HAP-1 (cell line): ENCODE measurements around the gene APOL5.
A peak's percentile ranks its signal among the peaks of the same experiment; 100 is the strongest.
"Not testable (repeated sequence)": the region's sequence is repeated elsewhere in the genome, so short reads cannot be mapped to it uniquely, and the experiment has no call there.

ENCODE experiments used
- DNase-seq, 2 experiments: peaks; one replicate each; pipeline ENCODE4 v3.0.0-alpha.2; 2016 to 2020; ENCODE audit warnings: low spot score in 2 of 2
- H3K27me3 ChIP-seq: fragments of 250-450 bp; sonication (Bioruptor Pico); 2 replicates; pipeline ENCODE4 v1.5.1; 2020; ENCODE audit warnings: low read depth, mild to moderate bottlenecking, moderate library complexity
- H3K36me3 ChIP-seq: fragments of 250-450 bp; sonication (Bioruptor Pico); replicated peaks from 2 replicates; pipeline ENCODE4 v1.5.1; 2020; ENCODE audit warnings: mild to moderate bottlenecking
- H3K4me1 ChIP-seq: fragments of 250-450 bp; sonication (Bioruptor Pico); 2 replicates; pipeline ENCODE4 v1.5.1; 2020; ENCODE audit warnings: mild to moderate bottlenecking
- H3K4me3 ChIP-seq: fragments of 250-450 bp; sonication (Bioruptor Pico); 2 replicates; pipeline ENCODE4 v1.5.1; 2020; ENCODE audit warnings: mild to moderate bottlenecking, moderate library complexity
- H3K9me3 ChIP-seq: fragments of 250-450 bp; sonication (Bioruptor Pico); 2 replicates; pipeline ENCODE4 v1.5.1; 2020; ENCODE audit warnings: mild to moderate bottlenecking, moderate library complexity
- in situ Hi-C: fragments of 300-500 bp; cut with MboI; formaldehyde crosslinking; loops from 3 replicates; pipeline ENCODE4 v1.14.3; 2020; ENCODE audit warnings: low sequenced_read_pairs, inconsistent platforms, mixed read lengths

APOL5 gene

DNA sequence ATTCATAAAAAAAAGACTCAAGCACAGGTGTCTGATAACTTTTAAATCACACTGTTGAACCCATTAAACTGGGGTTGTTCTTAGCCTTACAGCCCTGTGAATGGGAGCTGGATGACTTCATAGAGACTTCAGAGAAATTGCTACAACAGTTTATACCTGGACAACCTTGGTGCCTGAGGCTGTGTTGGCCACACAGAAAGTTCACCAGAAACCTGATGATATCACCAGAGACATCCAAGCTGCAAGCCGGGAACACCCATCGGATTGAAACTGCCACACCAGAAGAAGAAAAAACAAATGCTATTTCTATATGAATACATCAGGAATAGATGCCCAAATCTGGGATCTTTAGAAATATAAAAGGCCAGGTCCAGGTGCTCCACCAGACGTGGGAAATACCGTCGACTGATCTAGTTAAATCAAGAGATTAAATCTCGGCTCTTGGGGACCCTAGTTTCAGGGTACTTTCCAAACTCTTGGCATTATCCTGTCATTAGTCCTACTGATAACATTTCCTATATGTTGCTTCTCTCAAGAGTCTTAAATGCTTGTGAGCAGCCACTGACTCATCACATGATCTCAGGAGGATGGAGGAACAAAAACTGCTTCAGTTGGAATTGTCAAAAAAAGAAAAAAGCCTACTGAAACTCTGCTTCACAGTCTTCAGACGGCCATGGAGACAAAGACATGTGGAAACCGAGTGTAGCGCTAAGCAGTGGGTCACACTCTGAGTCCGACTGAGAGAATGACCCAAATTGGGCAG is 28.6 kb upstream of the APOL5 start:
- Histone ChIP-seq H3K4me1 (no peaks in the 10 kb centered on the region), H3K9me3 (no peaks in the 10 kb centered on the region), H3K4me3 (no peak overlapping the region), H3K27me3 (peaks cover 4% of the 10 kb centered on the region), H3K36me3 (no peaks in the 10 kb centered on the region)
- no peak for DNase-seq
- in situ Hi-C loops: no loop called here

GRCh38 chr22:35690001-35690400 is 27.7 kb upstream of the APOL5 start:
- Histone ChIP-seq H3K36me3 (no peaks in the 10 kb centered on the region), H3K9me3 (no peaks in the 10 kb centered on the region), H3K27me3 (peaks cover 4% of the 10 kb centered on the region), H3K4me3 (no peak overlapping the region), H3K4me1 (no peaks in the 10 kb centered on the region)
- in situ Hi-C loops: no loop called here
- DNase-seq: no peak

- in situ Hi-C loops: no loop called here
- H3K36me3 ChIP-seq: no peaks in the 10 kb centered on the region
These were observed 22.5 kb upstream of the APOL5 start for GRCh38 chr22:35695202-35695601.

GRCh38 chr22:35697142-35697541 is 20.5 kb upstream of the APOL5 start:
- Histone ChIP-seq H3K27me3 (peaks cover 4% of the 10 kb centered on the region; the same call in 1 of the 2 replicates), H3K36me3 (no peaks in the 10 kb centered on the region), H3K9me3 (no peaks in the 10 kb centered on the region), H3K4me3 (no peak overlapping the region), H3K4me1 (no peaks in the 10 kb centered on the region)
- in situ Hi-C loops: no loop called here
- no peak for DNase-seq

More at GRCh38 chr22:35695202-35695601, 22.5 kb upstream of the APOL5 start:
- no peak overlapping the region for H3K4me3 ChIP-seq
- no peaks in the 10 kb centered on the region for H3K9me3 ChIP-seq
- no peak for DNase-seq
- no peaks in the 10 kb centered on the region for H3K4me1 ChIP-seq
- H3K27me3 ChIP-seq: peaks cover 4% of the 10 kb centered on the region; the same call in 1 of the 2 replicates

DNA sequence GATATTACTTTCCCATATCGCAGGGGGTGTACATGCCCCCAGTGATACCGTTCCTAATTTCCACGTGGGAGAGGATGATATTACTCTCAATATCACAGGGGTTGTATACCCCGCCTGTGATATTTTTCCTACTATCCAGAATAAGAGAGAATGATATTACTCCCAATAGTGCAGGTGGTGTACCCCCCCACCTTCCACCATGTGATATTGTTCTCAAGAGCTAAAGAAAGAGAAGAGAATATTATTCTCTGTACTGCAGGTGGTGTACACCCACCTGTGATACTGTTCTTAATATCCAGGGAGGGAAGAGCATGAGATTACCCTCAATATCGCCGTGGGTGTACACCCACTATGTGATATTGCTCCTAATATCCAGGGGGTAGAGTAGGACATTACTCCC is 17.8 kb upstream of the APOL5 start:
- DNase-seq, H3K4me1 ChIP-seq, H3K36me3 ChIP-seq, H3K27me3 ChIP-seq, H3K9me3 ChIP-seq, in situ Hi-C loops, H3K4me3 ChIP-seq: not testable (repeated sequence)

DNA sequence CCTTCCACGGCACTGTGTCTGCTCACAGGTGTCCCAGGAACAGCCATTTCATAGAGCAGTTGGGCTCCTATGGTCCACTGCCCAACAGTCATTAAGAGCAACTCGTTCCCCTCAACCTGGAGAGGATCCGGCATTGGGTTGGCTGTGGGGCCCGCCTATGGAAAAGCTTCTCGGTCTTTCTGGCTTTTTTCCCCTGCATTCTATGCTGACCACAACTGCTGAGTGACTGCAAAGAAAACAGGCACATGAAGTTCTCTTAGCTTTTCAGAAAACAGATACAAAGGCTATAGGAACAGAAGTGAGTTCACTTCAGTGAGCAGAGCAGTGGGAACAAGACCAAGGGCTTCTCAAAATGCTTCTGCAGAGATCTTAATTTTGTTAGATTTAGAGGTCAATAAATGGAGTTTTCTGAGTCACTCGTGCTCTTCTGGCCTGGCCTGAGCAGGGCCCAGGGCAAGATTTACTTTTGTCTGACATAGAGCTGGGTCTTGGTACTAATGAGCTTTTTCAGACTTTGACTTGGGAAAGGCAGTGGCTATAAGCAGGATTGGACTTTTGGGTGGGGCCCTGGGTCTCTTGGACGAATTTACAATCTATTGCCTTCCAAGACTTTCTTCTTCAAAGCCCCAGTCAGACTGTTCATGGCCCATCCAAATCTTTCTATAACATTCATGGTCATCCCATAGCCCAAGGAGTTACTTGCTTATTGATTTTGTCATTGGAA is 13.6 kb upstream of the APOL5 start:
- Histone ChIP-seq H3K4me3 (no peak overlapping the region), H3K9me3 (no peaks in the 10 kb centered on the region), H3K27me3 (peaks cover 1% of the 10 kb centered on the region; the same call in 1 of the 2 replicates), H3K4me1 (no peaks in the 10 kb centered on the region), H3K36me3 (no peaks in the 10 kb centered on the region)
- in situ Hi-C loops: no loop called here
- no peak for DNase-seq

DNA sequence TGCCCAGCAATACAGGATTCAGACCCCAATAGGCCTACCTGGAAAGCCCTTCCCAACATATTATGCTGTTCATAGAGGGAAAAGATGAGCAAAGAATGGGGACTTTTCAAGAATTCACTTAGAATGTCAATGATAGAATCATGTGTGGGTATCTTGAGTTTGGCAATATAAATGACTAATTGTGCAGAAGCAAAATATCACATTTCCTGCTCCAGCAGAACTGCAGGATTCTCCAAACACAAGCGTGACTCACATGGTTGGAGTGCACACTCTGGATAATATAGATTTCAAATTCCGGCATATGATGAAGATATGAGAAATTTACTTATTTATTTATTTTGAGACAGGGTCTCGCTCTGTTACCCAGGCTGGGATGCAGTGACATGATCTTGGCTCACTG is 12.5 kb upstream of the APOL5 start:
- H3K4me1 ChIP-seq: no peaks in the 10 kb centered on the region
- no peak for DNase-seq
- no peaks in the 10 kb centered on the region for H3K36me3 ChIP-seq
- H3K4me3 ChIP-seq: no peak overlapping the region
- no peaks in the 10 kb centered on the region for H3K9me3 ChIP-seq
- peaks cover 4% of the 10 kb centered on the region; the same call in 1 of the 2 replicates for H3K27me3 ChIP-seq
- in situ Hi-C loops: no loop called here

- no peak for DNase-seq
- H3K4me3 ChIP-seq: no peak overlapping the region
- in situ Hi-C loops: no loop called here
- peaks cover 4% of the 10 kb centered on the region; the same call in 1 of the 2 replicates for H3K9me3 ChIP-seq
- no peaks in the 10 kb centered on the region for H3K36me3 ChIP-seq
- no peaks in the 10 kb centered on the region for H3K4me1 ChIP-seq
- peaks cover 4% of the 10 kb centered on the region; the same call in 1 of the 2 replicates for H3K27me3 ChIP-seq
These were observed 9.2 kb upstream of the APOL5 start for GRCh38 chr22:35708453-35708852.

DNA sequence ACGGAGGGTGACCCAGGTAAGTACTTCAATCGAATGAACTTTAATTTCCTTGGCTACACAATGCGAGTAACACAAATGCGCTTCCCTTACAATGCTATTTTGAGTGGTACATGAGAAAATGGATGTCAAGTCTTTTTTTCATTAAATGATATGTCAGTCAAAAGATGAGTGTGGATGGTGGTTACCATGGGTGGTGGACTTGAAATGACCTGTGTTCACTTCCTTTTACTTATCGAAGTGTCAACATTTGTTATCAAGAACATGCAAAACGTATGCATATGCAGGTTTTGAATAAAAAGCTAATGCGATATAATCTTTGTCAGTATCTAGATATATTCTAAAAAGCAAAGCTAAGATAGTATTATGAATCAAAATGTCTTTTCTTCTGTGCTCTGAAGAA is 8.8 kb upstream of the APOL5 start:
- no peaks in the 10 kb centered on the region for H3K36me3 ChIP-seq
- no peak overlapping the region for H3K4me3 ChIP-seq
- peaks cover 4% of the 10 kb centered on the region; the same call in 1 of the 2 replicates for H3K27me3 ChIP-seq
- no peak for DNase-seq
- no peaks in the 10 kb centered on the region for H3K4me1 ChIP-seq
- in situ Hi-C loops: no loop called here
- peaks cover 4% of the 10 kb centered on the region; the same call in 1 of the 2 replicates for H3K9me3 ChIP-seq

- peaks cover 4% of the 10 kb centered on the region; the same call in 1 of the 2 replicates for H3K9me3 ChIP-seq
- no peak overlapping the region for H3K4me3 ChIP-seq
- no peaks in the 10 kb centered on the region for H3K36me3 ChIP-seq
- H3K27me3 ChIP-seq: peaks cover 4% of the 10 kb centered on the region; the same call in 1 of the 2 replicates
- no peaks in the 10 kb centered on the region for H3K4me1 ChIP-seq
- in situ Hi-C loops: no loop called here
- no peak for DNase-seq
These were observed 6.3 kb upstream of the APOL5 start for GRCh38 chr22:35711336-35711735.

DNA sequence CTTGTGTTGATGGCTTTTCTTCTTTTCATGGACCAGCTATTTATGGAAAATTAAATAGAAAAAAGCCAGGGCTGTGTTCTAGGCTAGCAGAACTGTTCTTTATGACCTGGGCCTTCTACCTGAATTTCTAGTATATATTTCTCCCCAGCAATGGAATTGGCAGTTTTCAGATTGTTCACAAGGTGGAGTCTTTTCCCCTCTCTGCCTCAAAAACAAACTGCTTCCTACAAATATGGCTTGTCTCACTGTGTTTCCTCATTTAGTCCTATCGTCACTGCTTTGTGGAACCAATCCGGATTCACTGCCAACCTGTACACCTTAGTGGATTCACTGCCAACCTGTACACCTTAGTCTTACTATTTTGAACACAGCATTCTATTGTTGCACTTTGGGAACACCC is 5.0 kb upstream of the APOL5 start:
- H3K4me3 ChIP-seq: no peak overlapping the region
- in situ Hi-C loops: no loop called here
- H3K9me3 ChIP-seq: peaks cover 4% of the 10 kb centered on the region; the same call in 1 of the 2 replicates
- no peaks in the 10 kb centered on the region for H3K36me3 ChIP-seq
- DNase-seq: peak in 1 of 2 experiments; percentile 8
- H3K27me3 ChIP-seq: peaks cover 4% of the 10 kb centered on the region; the same call in 1 of the 2 replicates
- no peaks in the 10 kb centered on the region for H3K4me1 ChIP-seq

DNA sequence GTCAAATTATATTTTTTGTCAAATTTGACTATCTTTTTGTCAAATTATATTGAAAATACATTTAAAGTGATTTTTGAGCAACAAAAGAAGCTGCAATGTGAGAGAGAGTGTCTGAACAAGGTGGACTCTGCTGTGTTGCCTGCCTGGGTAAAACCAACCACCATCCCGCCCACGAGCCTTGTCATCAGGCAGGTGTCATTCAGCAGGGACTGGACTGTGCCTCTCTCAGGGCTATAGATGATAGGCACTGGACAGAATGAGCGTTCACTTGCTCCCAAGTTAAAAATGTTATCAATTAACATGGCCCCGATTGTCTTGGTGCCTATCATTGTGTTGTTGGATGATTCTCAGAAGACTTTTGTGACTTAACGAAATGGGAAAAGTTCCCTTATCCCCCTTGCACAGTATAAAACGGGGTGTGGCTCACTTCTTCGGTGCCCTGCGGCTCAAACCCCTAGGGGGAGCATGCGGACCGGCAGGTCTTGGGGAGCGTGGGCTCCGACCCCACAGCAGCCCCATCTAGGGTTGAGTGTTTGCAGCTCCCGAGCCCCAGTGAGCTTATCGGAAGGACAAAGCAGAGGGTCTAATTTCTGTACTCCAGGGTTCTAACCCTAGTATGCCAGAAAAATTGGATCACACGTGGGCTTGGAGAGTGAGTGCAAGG is 1.7 kb downstream of the APOL5 start:
- Histone ChIP-seq H3K36me3 (no peaks in the 10 kb centered on the region), H3K4me3 (no peak overlapping the region), H3K9me3 (no peaks in the 10 kb centered on the region), H3K27me3 (no peaks in the 10 kb centered on the region), H3K4me1 (no peaks in the 10 kb centered on the region)
- in situ Hi-C loops: no loop called here
- no peak for DNase-seq

DNA sequence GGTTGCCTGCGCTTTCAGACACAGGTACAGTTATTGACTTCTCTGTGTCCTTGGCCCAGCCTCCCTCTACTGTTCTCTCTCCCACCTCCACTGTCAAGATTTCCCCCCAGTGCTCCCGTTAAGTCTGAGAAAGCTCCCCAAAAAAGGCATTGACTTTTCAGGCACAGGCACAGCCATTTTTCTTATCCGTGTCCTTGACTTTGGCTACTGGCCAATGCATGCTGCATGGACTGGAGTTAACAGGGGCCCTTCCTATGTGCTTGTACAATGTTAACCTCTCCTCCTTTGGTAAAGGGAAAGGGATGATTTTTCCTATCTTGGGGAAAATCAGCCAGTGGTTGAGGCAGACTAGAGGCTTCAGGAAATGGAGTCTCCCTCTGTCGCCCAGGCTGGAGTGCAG is 4.3 kb downstream of the APOL5 start:
- no peaks in the 10 kb centered on the region for H3K36me3 ChIP-seq
- H3K9me3 ChIP-seq: no peaks in the 10 kb centered on the region
- no peaks in the 10 kb centered on the region for H3K4me1 ChIP-seq
- no peaks in the 10 kb centered on the region for H3K27me3 ChIP-seq
- in situ Hi-C loops: no loop called here
- no peak for DNase-seq
- H3K4me3 ChIP-seq: no peak overlapping the region

- peaks cover 5% of the 10 kb centered on the region; the same call in 1 of the 2 replicates for H3K27me3 ChIP-seq
- no peaks in the 10 kb centered on the region for H3K36me3 ChIP-seq
- no peak overlapping the region for H3K4me3 ChIP-seq
- H3K9me3 ChIP-seq: no peaks in the 10 kb centered on the region
- no peaks in the 10 kb centered on the region for H3K4me1 ChIP-seq
- no peak for DNase-seq
- in situ Hi-C loops: no loop called here
These were observed 7.8 kb downstream of the APOL5 start for GRCh38 chr22:35725521-35725920.
